NAMALWA (cell line): ENCODE results near the gene SLC32A1.

Source experiments
- DNase-seq: peaks from one replicate; pipeline ENCODE4 v3.0.0-alpha.2; 2015; ENCODE audit warnings: low spot score

SLC32A1 gene

DNA sequence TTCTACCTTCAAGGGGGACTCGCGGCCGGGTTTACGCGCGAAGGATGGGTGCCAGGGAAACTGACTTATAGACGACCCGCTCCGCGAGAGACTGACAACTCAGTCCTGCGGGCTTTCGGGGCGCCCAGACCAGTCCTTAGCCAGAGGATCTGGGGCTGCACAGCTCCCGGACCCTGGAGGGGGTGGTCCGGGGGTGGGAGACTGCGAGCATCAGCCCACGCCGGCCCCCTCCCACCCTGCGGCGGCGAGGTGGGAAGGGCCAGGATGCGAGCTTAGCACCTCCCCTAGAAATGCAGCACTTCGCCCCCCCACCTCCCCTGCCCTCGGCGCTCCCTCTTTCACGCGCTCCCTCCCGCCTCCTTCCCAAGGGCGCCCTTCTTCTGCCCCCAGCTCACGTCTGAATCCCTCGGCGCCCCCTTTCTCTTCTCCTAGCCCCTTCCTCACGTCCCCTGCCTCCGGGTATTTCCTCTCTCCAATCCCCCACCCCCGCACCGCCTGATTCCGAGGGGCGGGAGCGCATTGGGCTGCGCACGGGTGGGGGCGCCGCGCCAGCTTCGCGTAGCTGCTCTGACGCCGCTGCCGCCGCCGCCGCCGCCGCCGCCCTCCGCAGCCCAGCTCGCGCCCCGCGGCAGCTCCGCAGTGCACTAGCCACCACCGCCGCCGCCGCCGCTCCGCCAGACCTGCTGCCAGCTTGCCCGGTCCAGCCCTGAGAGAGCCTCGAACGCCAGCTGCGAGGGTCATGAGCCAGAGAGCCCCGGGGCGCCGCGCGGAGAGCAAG lies at the start of gene SLC32A1:
SLC32A1 (plus strand) TSS at position 639 of the 778 bp plus-strand sequence. CDS start 239 bp downstream, outside the sequence.
- DNase-seq = no peak

DNA sequence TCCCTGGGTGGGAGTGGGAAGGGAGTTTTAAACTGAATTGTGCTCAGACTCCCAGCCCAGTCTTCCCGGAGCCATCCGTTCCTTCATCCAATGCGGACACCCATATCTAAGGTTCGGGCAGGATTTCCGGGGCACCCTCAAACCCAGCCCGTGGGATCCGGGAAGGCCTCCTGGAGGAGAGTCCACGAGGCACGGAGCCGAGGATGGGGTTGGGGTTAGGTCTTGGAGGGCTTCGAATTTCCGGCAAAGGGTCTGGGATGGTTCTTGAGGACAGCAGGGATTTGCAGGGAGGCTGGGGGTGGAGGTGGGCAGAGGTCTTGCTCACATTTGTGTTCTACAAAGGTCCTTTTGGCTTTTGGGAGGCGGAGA lies 49.5 kb upstream of the SLC32A1 start:
- DNase-seq = no peak

DNA sequence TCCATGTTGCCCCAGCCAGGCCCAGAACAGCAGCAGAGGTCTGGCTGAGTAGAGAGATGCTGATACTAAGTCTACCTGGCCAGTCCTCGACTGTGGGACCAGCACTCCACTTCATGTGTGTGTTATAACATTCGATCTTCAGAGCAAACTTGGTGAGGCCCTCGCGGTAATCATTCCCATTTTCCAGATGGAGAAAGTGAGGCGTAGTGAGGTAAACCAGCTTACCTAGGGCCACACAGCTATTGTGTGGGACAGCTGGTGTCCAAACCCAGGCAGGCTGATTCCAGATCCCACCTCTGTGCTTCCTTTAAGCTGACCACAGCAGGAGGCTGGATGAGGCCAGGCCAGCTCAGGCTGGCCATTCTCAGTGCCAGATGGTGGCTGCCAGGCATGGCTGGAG lies 47.7 kb upstream of the SLC32A1 start:
- no peak for DNase-seq

GRCh38 chr20:38680500-38681306 lies 43.6 kb upstream of the SLC32A1 start:
- peak; percentile 43 for DNase-seq

- no peak for DNase-seq
Observed at GRCh38 chr20:38685271-38685670, 39.0 kb upstream of the SLC32A1 start.

DNA sequence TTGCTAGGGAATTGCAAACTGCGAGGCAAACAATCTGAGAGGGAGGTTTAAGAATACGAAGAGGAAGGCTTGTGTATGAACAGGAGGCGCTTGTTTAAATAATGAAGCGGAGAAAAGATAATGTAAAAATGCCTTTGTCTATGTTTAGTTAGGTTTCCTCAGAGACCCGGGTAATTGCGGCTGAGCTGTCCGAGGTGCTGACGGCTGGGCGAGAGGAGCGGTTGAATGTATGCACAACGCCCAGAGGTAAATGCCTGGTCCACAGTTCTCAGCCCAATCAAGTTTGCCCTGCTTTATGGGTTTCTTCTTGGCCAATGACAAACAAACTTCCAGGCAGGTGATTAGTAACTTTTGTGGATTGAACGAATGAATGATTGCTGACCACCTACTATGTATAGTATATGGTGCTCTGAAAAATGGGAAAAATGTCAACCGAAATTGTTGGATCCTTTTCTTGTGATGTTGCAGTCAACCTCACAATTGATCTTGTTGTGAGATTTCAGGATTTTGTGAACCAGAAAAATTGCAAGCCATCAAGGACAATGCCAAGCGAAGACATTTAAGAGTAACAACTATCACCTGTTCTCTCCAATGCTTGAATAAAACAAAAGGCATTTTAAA lies 38.3 kb upstream of the SLC32A1 start:
- peak; percentile 26 for DNase-seq

DNA sequence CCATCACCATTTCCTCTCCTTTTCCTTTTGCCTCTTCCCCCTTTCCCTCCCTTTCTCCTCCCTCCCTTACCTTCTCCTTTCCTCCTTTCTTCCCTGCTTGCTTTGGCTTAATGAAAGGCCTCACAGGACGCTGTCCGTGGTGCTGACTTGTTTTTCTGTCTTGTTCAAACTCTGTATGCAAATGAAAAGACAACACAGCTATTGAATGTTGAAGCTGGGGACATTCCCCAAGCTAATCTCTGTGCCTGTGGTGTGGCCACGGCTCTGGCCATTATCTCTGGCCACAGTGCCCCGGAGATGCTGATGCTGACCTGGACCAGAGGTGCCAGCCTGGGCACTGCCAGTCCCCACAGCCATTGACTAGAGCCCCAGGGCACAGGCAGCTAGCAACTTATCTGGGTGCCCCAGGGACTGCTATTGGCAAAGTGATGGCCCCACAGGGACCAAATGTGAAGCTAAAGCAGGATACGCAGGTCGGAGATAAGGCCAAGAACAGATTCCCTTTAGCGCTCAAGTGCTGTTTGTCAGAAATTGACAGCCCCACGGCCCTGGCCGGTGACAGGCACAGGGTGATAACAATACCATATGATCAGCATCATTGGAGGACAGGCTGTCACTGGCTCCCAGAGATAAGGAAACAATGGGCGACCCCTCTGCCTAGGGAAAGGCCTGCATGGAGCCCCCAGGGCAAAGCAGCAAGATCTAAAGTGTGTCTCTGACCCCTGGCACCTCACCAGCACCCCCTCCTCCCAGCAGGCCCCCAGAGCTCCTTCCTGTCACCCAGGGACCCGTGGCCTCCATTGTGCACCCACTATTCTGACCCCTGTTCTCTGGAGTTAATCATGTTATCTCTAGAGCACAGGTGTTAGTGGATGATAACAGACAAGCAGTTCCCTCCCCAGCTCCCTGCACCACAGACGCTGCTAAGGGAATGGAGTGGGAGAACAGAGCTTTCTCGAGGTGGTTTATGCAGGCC lies 31.6 kb upstream of the SLC32A1 start:
- peak; percentile 73 for DNase-seq

- DNase-seq = no peak
Observed at GRCh38 chr20:38697306-38697705, 27.0 kb upstream of the SLC32A1 start.

DNA sequence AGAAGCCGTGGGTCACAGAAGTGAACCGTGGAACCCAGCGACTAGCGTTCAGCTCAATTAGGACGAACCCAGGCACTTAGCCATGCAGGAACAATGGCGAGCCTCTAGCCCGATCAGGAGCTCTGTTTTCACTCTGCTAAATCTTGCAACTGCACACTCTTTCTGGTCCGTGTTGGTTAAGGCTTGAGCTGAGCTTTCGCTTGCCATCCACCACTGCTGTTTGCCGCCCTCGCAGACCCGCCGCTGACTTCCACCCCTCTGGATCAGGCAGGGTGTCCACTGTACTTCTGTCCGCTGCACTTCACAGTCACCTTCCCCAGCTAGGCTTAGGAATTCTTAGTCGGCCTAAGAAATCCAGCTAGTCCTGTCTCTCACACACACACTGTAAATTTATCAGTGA lies 25.7 kb upstream of the SLC32A1 start:
- DNase-seq = no peak

DNA sequence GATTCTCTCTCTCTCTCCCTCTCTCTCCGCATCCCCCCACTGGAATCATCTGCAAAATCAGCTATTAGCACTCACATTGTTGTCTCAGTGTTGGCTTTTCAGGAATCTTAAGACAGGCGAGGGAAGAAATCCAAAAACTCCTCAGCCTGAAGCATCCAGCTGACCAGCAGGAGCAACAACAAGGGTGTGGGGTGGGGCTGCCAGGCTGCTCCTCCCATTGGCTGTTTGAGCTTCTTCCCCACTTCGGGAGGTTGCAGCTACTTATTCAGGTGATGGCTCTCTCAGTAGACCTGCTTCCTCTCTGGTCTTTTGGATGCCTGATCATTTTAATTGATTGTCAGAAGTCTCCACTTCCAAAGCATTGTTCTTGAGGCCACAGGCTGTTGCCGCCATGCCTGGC lies 24.1 kb upstream of the SLC32A1 start:
- no peak for DNase-seq

- no peak for DNase-seq
Observed at GRCh38 chr20:38700926-38701325, 23.4 kb upstream of the SLC32A1 start.

GRCh38 chr20:38703526-38703925 lies 20.8 kb upstream of the SLC32A1 start:
- DNase-seq = no peak

DNA sequence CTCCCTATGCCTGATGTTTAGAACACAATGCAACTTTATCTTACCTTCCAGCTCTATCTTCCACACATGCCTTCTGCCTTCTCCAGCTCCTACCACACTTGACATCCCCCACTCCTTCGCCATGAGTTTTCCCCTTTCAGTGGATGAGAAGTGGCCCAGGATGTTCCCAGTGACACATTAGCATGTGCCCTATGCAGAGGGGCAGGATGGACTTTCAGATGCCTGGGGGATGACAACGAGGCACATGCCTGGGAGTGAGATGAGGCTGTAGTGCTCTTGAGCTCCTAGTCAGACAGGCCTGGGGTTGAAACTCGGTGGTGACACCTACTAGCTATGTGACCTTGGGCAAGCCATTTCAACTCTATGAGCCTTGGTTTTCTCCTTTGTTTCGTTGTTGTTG lies 20.1 kb upstream of the SLC32A1 start:
- no peak for DNase-seq

DNA sequence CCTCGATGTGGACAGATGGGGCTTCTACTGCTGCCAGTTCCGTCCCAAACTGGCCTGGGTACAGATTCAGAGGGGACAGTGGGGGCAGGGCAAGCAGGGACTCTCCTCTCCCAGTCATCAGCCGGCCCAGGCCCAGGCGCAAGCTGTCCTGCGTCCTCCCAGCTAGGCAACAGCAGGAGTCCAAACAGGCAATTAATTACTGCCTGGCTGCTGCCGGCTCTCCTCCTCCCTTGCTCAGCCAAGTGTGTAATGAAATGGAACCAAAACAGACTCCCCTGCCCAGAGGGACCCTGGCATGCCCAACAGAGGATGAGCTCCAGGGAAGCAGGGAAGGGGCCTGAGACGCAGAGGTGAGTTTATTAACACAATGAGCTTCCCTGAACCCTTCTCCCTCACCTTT lies 17.8 kb upstream of the SLC32A1 start:
- DNase-seq = no peak

GRCh38 chr20:38714308-38714707 lies 10.0 kb upstream of the SLC32A1 start:
- no peak for DNase-seq

- no peak for DNase-seq
Observed at GRCh38 chr20:38715646-38716045, 8.6 kb upstream of the SLC32A1 start.

GRCh38 chr20:38722683-38723016 lies 1.6 kb upstream of the SLC32A1 start:
- DNase-seq = no peak

- DNase-seq = no peak
Observed at GRCh38 chr20:38723017-38723847, 1.1 kb upstream of the SLC32A1 start.

DNA sequence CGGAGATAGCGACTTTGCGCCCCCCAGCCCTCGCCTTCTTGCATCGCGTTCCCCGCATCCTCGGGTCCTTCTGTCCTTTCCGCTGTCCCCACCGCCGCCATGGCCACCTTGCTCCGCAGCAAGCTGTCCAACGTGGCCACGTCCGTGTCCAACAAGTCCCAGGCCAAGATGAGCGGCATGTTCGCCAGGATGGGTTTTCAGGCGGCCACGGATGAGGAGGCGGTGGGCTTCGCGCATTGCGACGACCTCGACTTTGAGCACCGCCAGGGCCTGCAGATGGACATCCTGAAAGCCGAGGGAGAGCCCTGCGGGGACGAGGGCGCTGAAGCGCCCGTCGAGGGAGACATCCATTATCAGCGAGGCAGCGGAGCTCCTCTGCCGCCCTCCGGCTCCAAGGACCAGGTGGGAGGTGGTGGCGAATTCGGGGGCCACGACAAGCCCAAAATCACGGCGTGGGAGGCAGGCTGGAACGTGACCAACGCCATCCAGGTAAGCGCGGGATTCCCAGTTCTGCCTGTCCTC lies 401 bp downstream of the SLC32A1 start:
- DNase-seq = no peak

DNA sequence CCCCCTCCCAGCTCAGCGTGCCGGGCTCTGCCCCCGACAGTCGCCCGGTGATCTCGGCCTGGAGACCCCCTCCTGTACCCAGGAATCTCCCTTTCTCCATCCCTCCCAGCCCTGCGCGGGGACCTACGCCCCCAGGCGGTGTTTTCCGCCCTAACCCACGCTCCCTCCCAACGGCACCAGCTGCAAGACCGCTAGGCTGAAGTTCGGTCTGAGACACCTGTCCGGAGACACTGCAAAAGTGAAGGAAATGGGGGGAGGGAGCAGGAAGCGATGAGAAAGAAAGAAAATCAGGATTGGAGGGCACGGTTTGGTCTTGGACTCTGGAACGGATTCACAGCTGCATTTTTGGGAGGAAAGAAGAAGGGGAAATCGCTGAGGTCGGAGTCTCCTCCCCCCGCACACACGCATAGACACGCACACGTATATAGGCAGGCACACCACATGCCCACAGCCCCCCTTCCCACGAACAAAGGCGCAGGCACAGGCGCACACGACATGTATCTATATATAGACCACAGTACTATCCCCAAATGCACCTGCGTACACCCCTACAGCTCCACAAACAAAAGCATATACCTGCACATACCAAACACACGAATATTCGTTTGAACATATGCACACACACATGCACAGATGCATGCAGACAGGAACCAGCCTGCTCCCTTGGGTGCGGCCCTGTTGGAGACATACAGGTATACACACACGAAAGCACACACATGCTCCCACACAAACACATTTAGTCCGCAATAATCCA lies 1.0 kb downstream of the SLC32A1 start:
- DNase-seq = peak; percentile 30
